GM18502 (cell line): ENCODE results near the gene NRG3.

Experiments used
- ATAC-seq: cut with Tn5 transposase; IDR thresholded peaks from one replicate; pipeline ENCODE4 v1.9.1; 2021; ENCODE audit warnings: mild to moderate bottlenecking; ENCODE audit not compliant: unreplicated experiment, poor library complexity

The NRG3 gene

DNA sequence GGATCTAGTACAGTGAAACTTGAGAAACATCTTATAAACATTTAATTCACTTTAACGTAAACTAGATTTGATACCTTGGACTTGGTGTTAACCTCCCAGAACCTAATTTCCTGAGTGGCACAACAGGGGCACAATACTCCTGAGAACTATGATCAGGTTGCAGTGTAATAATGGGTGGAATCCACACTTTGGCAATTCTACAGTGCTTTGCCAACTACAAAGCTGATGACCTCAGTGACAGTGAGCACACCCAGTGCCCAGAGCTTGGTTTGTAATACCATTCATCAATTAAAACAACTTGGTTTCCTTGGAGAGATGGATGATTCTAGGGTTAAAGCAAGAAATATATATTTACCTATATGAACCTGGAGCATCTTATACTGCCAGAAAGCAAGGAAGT is 379.2 kb downstream of the NRG3 start:
- ATAC-seq: no peak

DNA sequence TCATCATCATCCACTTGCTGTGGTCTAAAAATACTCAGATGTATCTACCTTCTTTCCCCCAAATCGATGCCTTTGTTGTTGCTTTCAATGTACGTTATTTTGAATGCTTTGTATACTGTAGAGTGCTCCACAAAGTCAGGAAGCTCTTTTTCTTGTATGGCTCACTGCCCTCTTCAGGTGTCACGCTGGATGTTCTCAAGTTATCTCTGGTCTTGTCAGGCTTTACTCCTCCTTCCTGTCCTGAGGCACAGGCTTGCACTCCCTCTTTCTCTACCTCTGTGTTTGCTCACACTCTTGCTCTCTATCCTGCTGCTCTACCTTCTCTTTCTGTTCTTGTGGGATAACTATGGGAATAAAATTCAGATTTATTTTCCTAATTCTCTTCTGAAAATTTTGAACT is 381.3 kb downstream of the NRG3 start:
- no peak for ATAC-seq

DNA sequence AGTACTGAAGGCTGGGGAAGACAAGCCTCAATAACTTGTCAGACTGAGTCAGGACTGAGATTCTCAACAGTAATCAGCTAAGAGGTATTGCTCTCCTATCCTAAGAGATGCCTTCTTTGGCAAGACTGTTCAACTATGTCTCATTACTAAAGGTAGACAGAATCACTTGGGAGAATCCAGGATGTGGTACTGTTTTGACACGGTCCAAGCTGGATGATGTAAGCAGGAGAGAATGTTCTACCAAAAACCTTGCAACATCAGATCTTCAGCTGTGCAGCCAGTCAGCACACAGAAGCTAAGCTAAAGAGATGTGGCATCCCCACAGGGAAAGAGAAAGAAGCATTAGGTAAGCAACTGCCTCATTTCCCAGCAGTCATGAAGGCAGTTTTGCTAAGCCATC is 391.4 kb downstream of the NRG3 start:
- ATAC-seq: no peak

DNA sequence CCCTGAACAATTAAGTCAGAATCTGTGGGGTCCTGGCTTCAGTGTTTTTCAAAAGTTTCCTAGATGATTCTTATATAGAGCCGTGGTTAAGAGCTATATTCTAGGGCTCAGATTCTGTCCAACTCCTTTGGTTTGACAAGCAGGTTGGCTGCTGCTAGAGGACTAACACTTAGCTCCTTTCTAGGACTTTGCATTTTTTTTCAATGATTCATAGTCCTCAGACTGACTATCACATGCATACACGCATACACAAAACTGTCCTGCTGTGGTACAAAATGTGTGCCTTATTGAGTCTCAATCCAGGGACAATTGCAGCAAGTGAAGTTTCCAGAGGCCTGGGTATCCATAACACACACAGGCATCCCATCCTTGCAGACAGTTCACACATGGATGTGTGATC is 392.0 kb downstream of the NRG3 start:
- ATAC-seq: no peak

DNA sequence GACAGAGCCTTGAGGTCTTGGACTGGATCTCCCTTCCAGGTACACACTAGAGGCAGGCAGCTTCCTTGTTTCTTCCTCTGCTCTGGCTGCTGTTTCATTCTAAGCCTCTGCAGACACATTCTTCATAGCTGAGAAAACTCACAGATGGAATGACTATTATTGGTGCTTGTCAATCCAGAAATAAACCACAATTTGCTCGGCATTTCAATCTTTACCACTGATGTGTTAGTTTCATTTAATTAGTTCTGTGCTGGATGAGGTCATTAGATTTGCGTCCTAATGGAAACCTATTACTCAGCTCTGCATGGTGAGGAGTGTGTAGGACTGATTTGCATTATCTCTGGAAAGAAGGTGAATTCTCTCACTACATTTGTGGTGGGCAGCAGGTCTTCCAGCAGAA is 392.5 kb downstream of the NRG3 start:
- ATAC-seq: no peak

DNA sequence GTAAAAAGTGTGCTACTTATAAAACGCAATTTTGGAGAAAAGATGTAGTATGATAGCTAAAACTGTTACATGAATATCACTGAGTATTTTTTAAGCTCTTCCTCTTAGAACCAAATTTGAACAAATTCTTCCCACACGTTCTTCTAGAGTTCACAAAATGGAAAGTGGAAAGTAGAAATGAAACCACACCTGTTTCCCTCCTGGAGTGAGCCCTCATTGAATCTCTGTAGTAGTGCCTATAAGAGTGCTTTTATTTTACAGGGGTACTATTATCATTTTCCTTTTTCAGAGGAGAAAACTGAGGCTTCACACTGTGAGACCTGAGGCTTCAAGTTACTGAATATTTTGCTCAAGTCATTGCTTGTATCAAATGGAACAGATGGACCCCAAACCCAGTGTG is 393.0 kb downstream of the NRG3 start:
- no peak for ATAC-seq

DNA sequence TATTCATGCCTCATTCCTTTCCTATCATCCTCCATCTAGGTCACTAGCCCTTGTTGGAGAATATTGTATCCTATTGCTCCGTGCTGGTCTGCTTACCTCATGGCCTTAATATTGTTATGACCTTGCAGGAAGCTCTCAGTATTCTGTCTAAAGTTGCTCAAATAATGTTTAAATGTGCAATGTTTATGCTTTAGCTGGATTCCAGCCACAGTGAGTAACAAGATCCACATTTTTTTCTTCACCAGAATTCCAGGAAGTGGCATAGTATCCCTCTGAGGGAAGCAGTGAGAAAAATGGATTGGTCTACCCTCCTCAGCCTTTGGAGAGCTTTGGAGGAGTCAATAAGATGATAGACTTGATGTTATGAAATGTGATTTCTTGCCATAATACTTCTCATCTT is 402.6 kb downstream of the NRG3 start:
- no peak for ATAC-seq

DNA sequence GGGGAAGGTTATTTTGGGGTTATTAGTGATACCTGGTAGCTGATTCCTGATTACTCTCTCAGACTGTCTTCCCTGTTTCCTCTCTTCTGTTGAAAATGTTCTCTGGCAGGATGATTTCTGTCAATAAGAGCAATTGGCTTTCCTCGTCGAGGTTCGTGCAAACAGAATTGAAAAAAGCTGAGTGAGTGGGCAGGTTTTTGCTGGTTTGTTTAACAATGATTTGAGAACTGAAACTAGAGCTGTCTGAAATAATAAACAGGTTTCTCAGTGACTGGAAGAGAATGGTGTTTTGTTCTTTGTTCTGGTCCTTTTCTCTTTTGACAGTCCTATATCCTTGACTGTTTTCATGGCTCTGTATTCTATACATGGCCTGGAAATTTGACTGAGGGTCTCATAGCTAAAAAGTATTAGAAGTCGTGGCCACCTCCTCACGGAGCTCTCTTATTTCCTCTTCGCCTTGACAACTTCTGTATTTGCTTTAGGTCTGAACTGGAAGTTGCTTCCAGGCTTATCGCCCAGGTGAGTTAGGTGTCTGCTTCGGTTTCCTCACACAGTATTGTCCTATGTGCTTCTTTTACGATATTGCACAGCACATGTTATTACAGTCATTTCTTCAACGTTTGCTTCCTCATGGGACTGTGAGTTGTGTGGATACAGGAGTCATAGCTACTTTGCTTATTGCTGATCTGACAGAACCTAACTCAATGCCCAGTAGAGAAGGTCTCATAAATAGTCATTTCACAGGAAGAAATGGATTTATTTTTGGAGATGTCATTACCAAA is 403.6 kb downstream of the NRG3 start:
- ATAC-seq: peak; percentile 48

DNA sequence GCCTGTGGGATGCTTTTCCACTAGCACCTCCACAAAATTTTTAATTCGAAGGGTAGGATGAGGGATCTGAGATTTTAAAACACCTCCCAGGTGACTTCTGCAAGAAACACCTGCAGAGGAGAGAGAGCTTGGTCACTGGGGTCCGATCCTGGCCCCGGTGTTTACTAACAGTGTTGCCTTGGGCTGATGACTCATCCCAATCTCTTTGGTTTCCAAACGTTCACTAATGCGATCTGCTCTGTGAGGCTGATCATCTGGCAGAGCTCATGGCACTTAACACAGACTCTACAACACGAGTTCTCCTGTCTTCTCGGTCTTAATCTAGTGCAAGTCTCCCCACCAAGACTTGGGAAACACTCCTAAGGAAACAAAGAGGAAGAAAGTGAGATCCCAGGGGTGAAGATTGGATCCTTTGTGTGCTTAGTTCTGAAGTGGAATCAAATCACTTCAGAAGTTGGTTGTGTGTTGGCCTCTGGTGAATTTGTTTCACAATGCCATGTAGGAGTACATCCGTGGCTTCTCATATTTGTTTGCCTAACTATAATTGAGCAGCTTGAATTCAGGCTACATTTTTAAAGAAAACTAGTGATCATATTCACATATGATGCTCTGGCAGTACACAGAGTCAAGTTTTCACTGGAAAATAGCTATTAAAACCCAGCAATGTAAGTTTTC is 407.9 kb downstream of the NRG3 start:
- ATAC-seq: no peak

DNA sequence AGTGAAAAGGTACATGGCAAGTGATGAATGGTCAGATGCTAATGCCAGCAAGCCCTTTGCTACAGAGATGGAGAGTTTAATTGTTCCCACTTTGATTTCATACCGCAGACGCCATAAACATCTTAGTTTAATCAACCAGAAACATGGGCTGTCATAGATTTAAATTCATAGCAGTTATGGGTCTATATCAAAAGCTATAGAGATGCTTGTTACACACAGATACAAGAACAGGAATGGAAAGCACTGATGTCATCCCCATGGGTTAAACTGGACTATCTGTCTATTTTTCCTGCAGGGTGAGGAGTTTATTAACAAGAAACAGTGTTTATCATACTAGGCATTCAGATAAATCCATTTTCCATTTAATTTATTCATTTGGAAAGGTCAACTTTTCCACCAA is 409.2 kb downstream of the NRG3 start:
- ATAC-seq: no peak

DNA sequence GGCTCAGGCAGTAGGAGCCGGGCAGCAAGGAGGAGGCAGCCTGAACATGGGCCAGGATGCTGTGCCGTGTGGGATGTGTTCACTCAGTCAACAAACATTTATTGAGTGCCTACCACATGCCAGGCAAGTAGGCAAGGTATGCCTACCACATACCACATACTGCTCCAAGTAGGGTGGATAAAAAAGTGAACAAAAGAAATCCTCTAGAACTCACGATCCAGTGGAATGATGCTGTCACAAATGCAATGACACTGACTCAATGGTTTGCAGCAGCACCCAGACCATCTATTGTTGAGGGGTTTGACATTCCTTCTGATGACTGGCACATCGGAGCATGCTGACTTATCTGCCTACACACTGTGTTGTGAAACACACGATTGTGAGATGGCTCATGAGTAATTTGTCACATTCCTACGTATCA is 413.5 kb downstream of the NRG3 start:
- no peak for ATAC-seq

DNA sequence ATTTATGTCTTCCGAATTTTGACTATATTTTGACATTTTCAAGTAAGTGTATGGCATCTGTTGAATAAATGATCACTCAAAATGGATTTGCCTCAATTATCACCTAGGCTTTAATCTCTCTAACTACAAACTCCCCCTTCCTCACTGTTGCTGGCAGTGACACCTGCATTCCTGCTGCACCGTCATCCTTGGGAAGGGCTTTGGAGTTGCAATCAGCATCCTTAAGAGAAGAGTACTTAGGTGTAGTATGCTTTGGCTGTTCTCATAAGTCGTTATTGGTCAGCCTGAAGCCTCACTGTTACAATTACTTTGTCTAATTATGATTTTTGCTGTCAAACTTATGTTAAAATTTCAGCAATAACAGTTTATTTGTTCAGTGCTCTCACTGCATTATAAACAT is 415.0 kb downstream of the NRG3 start:
- ATAC-seq: no peak

DNA sequence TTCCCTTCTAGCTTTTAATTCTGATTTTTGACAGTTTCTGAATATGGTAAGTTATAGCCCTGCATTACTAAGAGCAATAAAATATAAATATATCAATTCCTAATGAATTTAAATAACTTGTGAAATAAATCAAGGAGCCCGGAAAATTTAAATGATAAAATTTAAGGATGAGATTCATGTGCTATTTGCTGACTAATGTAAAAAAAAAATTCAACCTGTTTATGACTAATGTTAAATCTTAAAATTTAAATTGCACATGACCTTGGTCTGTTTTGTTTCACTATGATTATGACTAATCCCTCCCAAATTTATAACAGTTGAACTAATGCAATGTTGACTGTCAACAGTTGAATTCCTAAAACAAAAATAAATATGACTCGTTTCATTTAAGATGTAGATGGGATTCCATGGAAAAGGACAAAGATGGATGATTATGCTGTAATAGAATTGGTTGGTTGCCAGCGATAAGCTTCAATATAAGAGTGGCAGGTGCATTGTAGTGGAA is 419.9 kb downstream of the NRG3 start:
- no peak for ATAC-seq

DNA sequence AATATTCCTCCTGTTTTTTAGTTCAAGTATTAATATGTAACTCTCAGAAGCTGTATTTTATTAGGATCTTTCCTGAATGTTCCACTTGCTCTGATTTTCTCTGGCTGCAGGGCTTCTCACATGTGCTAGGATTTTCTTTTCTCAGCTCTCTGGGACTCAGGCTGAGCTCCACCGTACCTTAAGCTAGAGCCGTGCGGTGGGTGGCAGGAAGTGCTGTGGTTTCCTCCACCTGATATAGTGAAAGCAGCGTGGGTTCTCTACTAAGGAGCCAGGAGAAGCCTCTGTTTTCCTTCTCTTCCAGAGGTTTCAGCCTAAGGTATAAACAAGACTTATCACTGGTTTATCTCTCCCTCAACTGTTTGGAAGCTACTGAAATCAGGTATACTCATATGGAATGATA is 433.6 kb downstream of the NRG3 start:
- no peak for ATAC-seq

DNA sequence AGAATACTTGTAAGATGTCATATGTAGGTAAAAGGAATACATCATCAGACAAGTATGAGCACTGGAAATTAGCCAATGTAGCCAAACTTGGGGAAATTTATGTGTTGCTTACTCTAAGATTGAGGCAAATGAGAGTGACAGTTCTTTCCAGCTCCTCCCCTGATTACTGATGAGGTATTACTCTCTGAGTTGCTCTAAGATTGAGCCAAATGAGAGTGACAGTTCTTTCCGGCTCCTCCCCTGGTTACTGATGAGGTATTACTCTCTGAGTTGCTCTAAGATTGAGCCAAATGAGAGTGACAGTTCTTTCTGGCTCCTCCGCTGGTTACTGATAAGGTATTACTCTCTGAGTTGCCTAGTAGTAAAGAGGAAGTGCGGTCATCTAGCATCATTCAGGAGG is 435.8 kb downstream of the NRG3 start:
- no peak for ATAC-seq

DNA sequence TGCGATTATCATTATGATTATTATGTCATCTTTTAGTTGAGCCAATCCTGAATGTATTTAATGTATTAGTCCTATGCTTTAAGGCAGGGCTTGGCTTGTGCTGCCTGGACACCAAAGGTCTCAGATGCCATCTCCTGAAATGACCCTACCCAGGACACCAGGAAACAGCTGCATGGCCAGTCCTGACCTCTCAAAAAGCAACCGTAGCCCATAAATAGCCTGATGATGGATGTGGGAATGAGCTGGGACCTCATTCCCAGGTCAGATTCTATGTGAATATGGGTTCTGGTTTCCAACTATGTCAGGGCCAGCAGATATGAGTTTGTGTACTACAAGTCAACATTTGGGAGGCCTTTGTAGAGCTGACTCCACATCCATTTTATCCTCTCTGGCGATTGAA is 438.4 kb downstream of the NRG3 start:
- no peak for ATAC-seq

DNA sequence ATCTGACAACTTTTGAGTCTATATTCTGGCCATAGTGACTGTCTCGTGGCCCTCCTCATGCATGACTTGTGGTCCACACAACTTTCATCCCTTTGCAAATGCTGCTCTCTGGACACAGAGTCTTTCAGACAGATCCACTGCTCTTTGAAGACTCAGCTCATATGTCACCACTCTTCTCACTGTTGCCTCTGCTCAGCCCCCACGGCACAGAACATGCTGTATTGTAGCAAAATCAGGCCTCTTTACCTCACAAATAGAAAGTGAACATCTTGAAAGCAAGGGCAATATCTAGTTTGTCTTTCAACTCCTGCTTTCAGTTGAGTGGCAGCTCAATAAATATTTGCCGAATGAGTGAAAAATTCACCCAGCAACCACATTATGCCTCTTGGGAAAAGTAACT is 443.5 kb downstream of the NRG3 start:
- no peak for ATAC-seq

DNA sequence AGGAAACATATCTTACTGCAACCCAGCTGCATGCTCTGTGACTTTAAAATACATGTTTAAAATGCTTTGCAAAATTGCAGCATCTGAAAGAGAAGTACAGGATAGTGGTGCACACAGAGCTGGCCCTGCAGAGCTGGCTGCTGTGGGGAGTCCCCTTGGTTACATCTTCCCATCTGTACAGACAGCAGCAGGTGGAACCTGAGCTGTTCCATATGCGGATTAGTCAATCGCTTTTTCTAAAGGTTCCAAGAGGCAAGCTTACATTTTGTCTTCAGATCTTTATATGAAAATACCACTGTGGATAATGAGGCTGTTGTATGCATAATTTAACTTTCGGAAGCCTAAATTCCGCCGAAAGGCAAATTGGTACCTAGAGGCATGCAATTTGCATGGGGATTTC is 444.1 kb downstream of the NRG3 start:
- ATAC-seq: no peak

DNA sequence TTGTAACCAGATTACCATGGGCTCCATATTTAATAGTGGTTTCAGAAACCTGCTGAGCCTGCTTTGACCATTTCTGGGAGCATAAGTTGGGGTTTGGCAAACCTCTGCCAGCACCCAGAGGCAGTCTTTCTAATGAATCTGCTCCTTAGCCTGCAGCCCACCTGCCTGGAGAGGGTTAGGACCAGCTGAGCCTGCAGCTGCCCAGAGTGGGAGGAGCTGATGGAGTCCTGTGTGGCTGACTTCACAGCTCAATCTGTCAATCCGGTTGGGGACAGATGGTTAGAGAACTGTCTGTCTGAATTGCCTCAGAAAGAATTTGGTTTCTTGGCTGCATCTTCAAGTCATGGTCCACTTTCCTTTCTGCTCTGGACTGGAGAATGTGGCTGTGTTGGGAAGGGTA is 444.6 kb downstream of the NRG3 start:
- ATAC-seq: no peak

DNA sequence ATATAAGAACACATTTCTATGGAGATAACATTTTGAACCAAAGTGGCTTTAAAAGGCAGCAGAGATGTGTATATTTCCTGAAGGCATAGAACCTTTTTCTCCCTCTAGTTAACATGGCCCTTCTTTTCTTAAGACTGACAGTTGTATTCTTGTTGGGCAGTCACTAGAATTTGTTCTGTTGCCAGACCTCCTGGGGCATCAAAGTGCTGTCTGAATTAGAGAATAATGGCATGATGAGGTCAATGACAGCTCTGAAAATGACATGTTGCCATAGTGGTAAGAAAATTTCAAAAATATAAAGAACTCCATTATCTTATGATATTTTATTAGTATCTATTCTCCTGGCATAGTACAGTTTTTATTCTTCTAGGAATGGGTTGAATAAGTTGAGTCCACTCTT is 446.7 kb downstream of the NRG3 start:
- ATAC-seq: no peak

DNA sequence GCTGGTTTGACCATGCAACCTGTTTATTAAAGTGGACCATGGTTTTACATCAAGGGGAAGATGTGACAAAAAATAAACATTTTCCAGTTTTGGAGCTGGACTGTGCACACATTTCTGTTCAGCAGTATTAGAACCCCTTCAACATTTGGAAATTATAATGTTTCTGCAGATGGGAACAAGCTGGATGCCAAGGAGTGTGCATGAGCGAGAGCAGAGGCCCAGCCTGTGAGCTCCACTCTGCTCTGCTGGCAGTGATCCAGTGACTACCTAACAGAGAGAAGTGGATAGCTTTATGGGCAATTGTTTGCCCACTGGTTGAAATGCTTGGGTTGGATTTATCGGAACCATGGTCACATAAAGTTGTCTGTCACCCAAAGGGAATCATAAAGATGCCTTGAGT is 456.7 kb downstream of the NRG3 start:
- no peak for ATAC-seq

DNA sequence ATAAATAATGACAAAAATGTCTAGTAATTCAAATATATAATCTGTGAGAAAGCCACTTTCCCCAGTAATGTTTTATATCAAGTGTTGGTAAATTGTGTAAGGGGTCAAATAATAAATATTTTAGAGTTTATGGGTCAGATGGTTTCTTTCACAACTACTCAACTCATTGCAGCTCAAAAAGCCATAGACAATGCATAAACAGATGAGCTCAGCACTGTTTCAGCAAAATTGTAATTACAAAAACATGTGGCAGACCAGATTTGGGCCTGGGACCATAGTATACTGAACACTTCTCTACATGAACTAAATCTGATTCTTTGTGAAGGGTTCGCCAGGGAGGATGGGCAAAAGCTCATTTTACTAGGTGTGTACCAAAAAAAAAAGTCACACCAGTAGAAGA is 460.8 kb downstream of the NRG3 start:
- no peak for ATAC-seq
